Thyroid gland (tissue), 4 donors: Measurements from ENCODE around the gene PRLR. TPM values are rescaled to one million over a fixed set of nuclear protein-coding genes. Genes with fewer than 3 reads are reported as not detected.

Experiments
- DNase-seq, 2 donors: peaks; one replicate each; pipeline ENCODE4 v3.0.0-alpha.2; 2019
- H3K27ac ChIP-seq, 3 donors: fragments of 200-600 bp; sonication (generic); 1 replicate in 2 of 3; 2 replicates in 1 of 3; pipeline ENCODE4 v1.5.1; 2016 to 2019; ENCODE audit warnings: mild to moderate bottlenecking in 1 of 3, moderate library complexity in 1 of 3
- H3K27me3 ChIP-seq: fragments of 200-600 bp; sonication (generic); one replicate; pipeline ENCODE4 v1.5.1; 2019
- H3K36me3 ChIP-seq, 2 donors: fragments of 200-600 bp; sonication (generic); one replicate each; pipeline ENCODE4 v1.5.1; 2016 to 2019
- H3K4me1 ChIP-seq, 2 donors: fragments of 200-600 bp; sonication (generic); one replicate each; pipeline ENCODE4 v1.5.1; 2017 to 2019
- H3K4me3 ChIP-seq, 3 donors: fragments of 200-600 bp; sonication (generic); replicated peaks in 1 of 3; 1 replicate in 2 of 3; 2 replicates in 1 of 3; pipeline ENCODE4 v1.5.1; 2016; ENCODE audit warnings: mild to moderate bottlenecking in 1 of 3
- H3K9me3 ChIP-seq: fragments of 200-600 bp; sonication (generic); one replicate; pipeline ENCODE4 v1.5.1; 2017
- CTCF ChIP-seq, 6 experiments: fragments of 200-600 bp in 3 of 6; fragments of 450-650 bp in 3 of 6; sonication (generic) in 3 of 6; IDR thresholded peaks; one replicate each; pipeline ENCODE4 v1.5.1; 2016 to 2019; ENCODE audit warnings: antibody characterized with exemption in 6 of 6, mild to moderate bottlenecking in 2 of 6, inconsistent platforms in 1 of 6, moderate library complexity in 1 of 6
- POLR2A ChIP-seq, 2 donors: fragments of 450-650 bp; IDR thresholded peaks; one replicate each; pipeline ENCODE4 v1.6.1; 2017; ENCODE audit warnings: antibody characterized with exemption in 2 of 2, mild to moderate bottlenecking in 2 of 2, moderate library complexity in 1 of 2
- WGBS, 2 donors: methylation state at CpG; one replicate each; pipeline ENCODE4 v1.1.5; 2017; 5-methylcytosine and 5-hydroxymethylcytosine counted together
- intact Hi-C: fragments of 100-400 bp; cut with DNase I; formaldehyde crosslinking; loops from one replicate; pipeline ENCODE4 v1.15.1; 2023
- total RNA-seq, 4 donors: library from RNA; depleted of rRNA; stranded (reverse); fragments of >200 nt; gene quantifications; one replicate each; pipeline ENCODE4 v1.2.3, GENCODE V29; 2016

The PRLR gene
- total RNA-seq, 4 donors from 2014 or later, result 0.20 to 1.7 (median 0.22) TPM; not detected in 1

GRCh38 chr5:35171991-35172390, 58.3 kb downstream of the PRLR start:
- Histone ChIP-seq H3K9me3 (no peaks in the 10 kb centered on the region), H3K27me3 (no peaks in the 10 kb centered on the region), H3K4me1 (peaks cover 0 to 5% of the 10 kb centered on the region in 2 donors), H3K4me3 (no peak overlapping the region), H3K27ac (no peak overlapping the region), H3K36me3 (no peaks in the 10 kb centered on the region)
- 81% methylated on average over 4 of the region's 4 CpGs for WGBS, 2 donors
- intact Hi-C loops, result no loop called here
- no peak for DNase-seq
- TF ChIP-seq CTCF (IDR thresholded peaks at IDR 0.05), result no peak
- TF ChIP-seq POLR2A (IDR thresholded peaks at IDR 0.05), result no peak

- H3K27ac ChIP-seq, result no peak overlapping the region
- H3K9me3 ChIP-seq, result no peaks in the 10 kb centered on the region
- intact Hi-C loops, result no loop called here
- TF ChIP-seq CTCF (IDR thresholded peaks at IDR 0.05) (no peak), POLR2A (IDR thresholded peaks at IDR 0.05) (no peak)
- H3K4me3 ChIP-seq, result no peak overlapping the region
- no peak for DNase-seq
- H3K4me1 ChIP-seq, result peaks cover 0 to 5% of the 10 kb centered on the region in 2 donors
- no peaks in the 10 kb centered on the region for H3K27me3 ChIP-seq
- no peaks in the 10 kb centered on the region for H3K36me3 ChIP-seq
Measured at GRCh38 chr5:35171078-35171477, 59.2 kb downstream of the PRLR start.

DNA sequence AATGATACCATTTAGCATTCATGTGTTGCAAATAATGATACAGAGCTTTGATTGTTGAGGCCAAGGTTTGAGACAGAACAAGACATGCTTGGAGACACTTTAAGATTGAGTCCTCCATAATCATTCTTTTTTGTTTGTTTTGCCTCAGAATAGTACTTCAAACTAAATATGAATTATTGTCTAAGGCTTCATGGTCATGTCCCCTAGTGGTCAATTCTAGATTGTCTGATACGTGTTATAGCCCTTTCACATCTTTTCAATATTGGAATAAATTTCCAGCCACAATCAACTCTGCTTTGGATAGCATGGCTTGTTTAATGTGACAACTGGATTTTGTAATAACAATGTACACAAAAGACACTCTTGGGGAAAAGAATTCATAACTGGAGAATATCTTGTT, 64.2 kb downstream of the PRLR start:
- intact Hi-C loops, result no loop called here
- H3K27me3 ChIP-seq, result no peaks in the 10 kb centered on the region
- H3K27ac ChIP-seq, result no peak overlapping the region
- H3K36me3 ChIP-seq, result no peaks in the 10 kb centered on the region
- no peak overlapping the region for H3K4me3 ChIP-seq
- no peak for TF ChIP-seq CTCF (IDR thresholded peaks at IDR 0.05)
- no peak for TF ChIP-seq POLR2A (IDR thresholded peaks at IDR 0.05)
- no peak for DNase-seq
- WGBS, 2 donors, result 90 to 95% methylated on average over 1 of the region's 1 CpG
- peaks cover 14 to 16% of the 10 kb centered on the region in 2 donors for H3K4me1 ChIP-seq
- no peaks in the 10 kb centered on the region for H3K9me3 ChIP-seq

DNA sequence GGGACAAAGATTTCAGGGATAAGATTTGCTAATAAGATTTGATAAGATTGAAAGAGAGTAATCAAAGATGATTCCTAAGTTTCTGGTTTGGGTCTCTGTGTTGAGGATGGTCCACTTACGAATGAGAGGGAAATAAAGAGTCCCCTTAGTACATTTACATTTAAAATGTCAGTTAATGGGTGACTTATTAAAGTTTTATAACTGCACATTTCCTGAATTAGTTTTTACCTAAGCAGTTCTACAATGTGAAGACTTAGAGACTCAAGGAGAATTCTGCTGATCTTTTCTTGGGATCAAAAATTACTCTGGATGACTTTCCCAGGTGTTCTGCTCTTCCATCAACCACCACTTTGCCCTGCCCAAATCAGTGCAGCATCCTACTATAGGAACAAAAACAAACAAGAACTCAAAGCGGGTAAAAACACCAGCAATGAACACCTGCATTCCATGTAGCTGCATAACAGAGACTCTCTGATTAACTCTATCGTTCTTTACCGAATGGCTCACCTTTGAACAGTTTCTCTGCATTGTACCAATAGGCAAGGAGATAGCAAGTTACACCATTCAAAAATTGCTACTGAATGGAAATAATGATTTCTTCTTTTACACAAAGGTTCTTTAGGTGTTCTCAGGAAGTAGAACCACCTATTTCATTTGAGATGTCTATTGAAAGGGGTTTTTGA, 65.3 kb downstream of the PRLR start:
- peaks cover 24 to 27% of the 10 kb centered on the region in 2 donors for H3K4me1 ChIP-seq
- H3K27ac ChIP-seq, result no peak overlapping the region
- H3K27me3 ChIP-seq, result no peaks in the 10 kb centered on the region
- no peaks in the 10 kb centered on the region for H3K36me3 ChIP-seq
- DNase-seq, result no peak
- TF ChIP-seq POLR2A (IDR thresholded peaks at IDR 0.05) (no peak), CTCF (IDR thresholded peaks at IDR 0.05) (no peak)
- intact Hi-C loops, result no loop called here
- 94 to 95% methylated on average over 4 of the region's 4 CpGs for WGBS, 2 donors
- no peaks in the 10 kb centered on the region for H3K9me3 ChIP-seq
- no peak overlapping the region for H3K4me3 ChIP-seq

DNA sequence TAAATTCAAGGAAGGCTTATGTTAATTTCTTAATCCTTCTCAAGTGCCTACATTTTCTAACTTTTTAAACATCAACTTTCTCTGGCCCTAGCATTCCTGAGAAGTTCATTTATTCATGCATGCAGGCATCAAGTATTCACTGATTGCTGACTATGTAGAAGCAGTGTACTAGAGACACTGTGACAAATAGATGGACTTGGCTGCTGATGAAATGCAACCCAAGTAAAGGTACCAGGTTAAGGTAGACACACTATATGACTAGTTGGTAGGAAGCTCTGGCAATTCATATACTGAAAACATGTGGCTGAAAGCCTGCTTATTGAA, 66.6 kb downstream of the PRLR start:
- Histone ChIP-seq H3K4me3 (no peak overlapping the region), H3K36me3 (no peaks in the 10 kb centered on the region), H3K27ac (no peak overlapping the region), H3K4me1 (peaks cover 34 to 39% of the 10 kb centered on the region in 2 donors), H3K27me3 (no peaks in the 10 kb centered on the region), H3K9me3 (no peaks in the 10 kb centered on the region)
- intact Hi-C loops, result no loop called here
- no peak for DNase-seq
- TF ChIP-seq CTCF (IDR thresholded peaks at IDR 0.05) (no peak), POLR2A (IDR thresholded peaks at IDR 0.05) (no peak)
